ENCODE data around the gene KLHL40.

DNA sequence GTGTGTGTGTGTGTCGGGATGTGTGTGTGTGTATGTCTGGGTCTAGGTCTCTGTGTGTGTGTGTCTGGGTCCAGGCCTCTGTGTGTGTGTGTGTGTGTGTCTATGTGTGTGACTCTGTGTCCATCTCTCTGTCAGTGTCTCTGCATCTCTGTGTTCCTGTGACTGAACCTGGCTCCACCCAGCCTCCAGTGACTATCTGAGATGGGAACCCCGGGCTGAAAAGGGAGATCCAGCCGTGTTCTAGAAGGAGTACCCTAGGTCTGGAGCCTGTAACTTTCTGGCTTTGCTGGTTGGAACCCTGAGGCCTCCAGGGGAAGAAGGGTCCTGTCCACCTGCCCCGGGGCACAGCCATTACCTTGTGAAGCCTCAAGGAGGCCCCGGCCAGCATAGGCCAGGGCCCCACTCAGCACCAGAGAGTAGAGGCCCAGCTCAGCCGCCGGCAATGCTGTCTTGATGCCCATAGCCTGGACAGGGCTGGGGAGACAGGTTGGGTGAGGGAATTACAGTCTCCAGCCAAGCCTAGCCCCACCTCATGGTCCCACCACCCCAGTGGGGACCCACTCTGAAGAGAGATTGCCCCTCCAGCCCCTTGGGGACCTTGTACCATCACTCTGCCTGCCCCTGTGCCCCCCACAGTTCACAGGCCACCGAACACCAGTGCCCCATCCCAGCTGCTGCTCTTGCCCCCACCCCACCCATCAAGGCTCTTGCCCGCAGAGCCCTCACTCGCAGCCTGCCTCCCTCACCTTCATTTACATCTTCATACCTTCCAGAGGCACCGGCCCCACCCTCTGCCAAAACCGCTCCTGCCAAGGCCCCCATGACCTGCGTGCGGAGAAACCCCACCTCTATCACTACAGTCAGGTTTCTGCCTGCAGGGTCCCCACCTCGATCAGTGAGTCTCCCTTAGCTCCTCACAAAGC is 15.3 kb downstream of the KLHL40 start:
- TF ChIP-seq, protein P1, sequence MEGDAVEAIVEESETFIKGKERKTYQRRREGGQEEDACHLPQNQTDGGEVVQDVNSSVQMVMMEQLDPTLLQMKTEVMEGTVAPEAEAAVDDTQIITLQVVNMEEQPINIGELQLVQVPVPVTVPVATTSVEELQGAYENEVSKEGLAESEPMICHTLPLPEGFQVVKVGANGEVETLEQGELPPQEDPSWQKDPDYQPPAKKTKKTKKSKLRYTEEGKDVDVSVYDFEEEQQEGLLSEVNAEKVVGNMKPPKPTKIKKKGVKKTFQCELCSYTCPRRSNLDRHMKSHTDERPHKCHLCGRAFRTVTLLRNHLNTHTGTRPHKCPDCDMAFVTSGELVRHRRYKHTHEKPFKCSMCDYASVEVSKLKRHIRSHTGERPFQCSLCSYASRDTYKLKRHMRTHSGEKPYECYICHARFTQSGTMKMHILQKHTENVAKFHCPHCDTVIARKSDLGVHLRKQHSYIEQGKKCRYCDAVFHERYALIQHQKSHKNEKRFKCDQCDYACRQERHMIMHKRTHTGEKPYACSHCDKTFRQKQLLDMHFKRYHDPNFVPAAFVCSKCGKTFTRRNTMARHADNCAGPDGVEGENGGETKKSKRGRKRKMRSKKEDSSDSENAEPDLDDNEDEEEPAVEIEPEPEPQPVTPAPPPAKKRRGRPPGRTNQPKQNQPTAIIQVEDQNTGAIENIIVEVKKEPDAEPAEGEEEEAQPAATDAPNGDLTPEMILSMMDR (IDR thresholded peaks at IDR 0.05; ENCODE audit: low read depth, low read length) = no peak
- TF ChIP-seq POLR2A (IDR thresholded peaks at IDR 0.05; ENCODE audit: extremely low read depth, insufficient read length) (no peak), MYC (IDR thresholded peaks at IDR 0.05; ENCODE audit: low read depth, low read length) (no peak)
- TF ChIP-seq, protein P2, sequence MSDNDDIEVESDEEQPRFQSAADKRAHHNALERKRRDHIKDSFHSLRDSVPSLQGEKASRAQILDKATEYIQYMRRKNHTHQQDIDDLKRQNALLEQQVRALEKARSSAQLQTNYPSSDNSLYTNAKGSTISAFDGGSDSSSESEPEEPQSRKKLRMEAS (IDR thresholded peaks at IDR 0.05; ENCODE audit: low read depth, low read length) = no peak

Data from NB4 (cell line).